BLaER1 treated with 17β-estradiol and CSF1 and Interleukin-3, amounts not matched to agents 10 nM and 100 nM (cell line): ENCODE data around the gene TRIM75.
"Not testable (repeated sequence)": the region's sequence is repeated elsewhere in the genome, so short reads cannot be mapped to it uniquely, and the experiment has no call there.

Experiments used
- H3K27ac ChIP-seq, 11 experiments: shearing (Covaris generic); formaldehyde crosslinking; 2 replicates each; pipeline ENCODE4 v1.8.1; 2022
- H3K27me3 ChIP-seq, 11 experiments: shearing (Covaris generic); formaldehyde crosslinking; 2 replicates each; pipeline ENCODE4 v1.8.1; 2022
- H3K36me3 ChIP-seq, 11 experiments: shearing (Covaris generic); formaldehyde crosslinking; 2 replicates each; pipeline ENCODE4 v1.8.1; 2022
- H3K4me1 ChIP-seq, 10 experiments: shearing (Covaris generic); formaldehyde crosslinking; 2 replicates each; pipeline ENCODE4 v1.8.1; 2022
- H3K4me2 ChIP-seq, 11 experiments: shearing (Covaris generic); formaldehyde crosslinking; 2 replicates each; pipeline ENCODE4 v1.8.1; 2022
- H3K4me3 ChIP-seq, 10 experiments: shearing (Covaris generic); formaldehyde crosslinking; 2 replicates each; pipeline ENCODE4 v1.8.1; 2022
- H3K9ac ChIP-seq, 11 experiments: shearing (Covaris generic); formaldehyde crosslinking; 2 replicates each; pipeline ENCODE4 v1.8.1; 2022
- H3K9me3 ChIP-seq, 11 experiments: shearing (Covaris generic); formaldehyde crosslinking; replicated peaks in 1 of 11; 2 replicates each; pipeline ENCODE4 v1.8.1; 2022
- H4K20me1 ChIP-seq, 11 experiments: shearing (Covaris generic); formaldehyde crosslinking; 2 replicates each; pipeline ENCODE4 v1.8.1; 2022
- Cebpa-rat ChIP-seq, 11 experiments: shearing (Covaris generic); IDR thresholded peaks; 2 replicates each; pipeline ENCODE4 v1.8.1; 2022

The TRIM75 gene

DNA sequence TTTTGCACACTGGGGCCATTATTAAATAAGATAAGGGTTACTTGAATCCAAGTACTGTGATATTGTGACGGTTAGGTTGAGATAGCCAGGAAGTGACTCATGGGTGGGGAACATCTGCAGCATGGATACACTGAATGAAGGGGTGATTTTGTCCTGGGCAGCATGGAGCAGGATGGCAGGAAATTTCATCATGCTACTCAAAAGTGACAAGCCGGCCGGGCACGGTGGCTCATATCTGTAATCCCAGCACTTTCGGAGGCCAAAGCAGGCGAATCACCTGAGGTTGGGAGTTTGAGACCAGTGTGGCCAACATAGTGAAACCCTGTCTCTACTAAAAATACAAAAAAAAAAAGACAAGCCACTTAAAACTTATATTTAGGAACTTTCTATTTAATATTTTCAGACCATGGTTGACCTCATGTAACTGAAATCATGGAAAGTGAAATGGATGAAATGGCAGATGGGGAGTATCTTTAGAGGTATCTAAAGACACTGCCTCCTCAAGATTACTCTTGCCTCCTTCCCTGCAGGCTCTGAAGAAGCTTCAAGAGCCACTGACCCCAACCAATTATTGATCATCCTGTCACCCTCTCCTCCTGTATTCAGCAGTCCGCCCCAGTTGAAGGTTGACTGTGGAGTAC lies 25.8 kb upstream of the TRIM75 start:
- peaks cover 10 to 20% (median 17%) of the 10 kb centered on the region in 11 experiments for H3K9me3 ChIP-seq
- no peak overlapping the region for H3K4me3 ChIP-seq
- no peak overlapping the region for H3K9ac ChIP-seq
- H3K36me3 ChIP-seq, result no peaks in the 10 kb centered on the region
- no peaks in the 10 kb centered on the region for H4K20me1 ChIP-seq
- no peak overlapping the region for H3K4me2 ChIP-seq
- H3K27ac ChIP-seq, result no peak overlapping the region
- H3K4me1 ChIP-seq, result no peaks in the 10 kb centered on the region
- TF ChIP-seq Cebpa-rat (IDR thresholded peaks at IDR 0.05), result no peak
- H3K27me3 ChIP-seq, result no peaks in the 10 kb centered on the region

DNA sequence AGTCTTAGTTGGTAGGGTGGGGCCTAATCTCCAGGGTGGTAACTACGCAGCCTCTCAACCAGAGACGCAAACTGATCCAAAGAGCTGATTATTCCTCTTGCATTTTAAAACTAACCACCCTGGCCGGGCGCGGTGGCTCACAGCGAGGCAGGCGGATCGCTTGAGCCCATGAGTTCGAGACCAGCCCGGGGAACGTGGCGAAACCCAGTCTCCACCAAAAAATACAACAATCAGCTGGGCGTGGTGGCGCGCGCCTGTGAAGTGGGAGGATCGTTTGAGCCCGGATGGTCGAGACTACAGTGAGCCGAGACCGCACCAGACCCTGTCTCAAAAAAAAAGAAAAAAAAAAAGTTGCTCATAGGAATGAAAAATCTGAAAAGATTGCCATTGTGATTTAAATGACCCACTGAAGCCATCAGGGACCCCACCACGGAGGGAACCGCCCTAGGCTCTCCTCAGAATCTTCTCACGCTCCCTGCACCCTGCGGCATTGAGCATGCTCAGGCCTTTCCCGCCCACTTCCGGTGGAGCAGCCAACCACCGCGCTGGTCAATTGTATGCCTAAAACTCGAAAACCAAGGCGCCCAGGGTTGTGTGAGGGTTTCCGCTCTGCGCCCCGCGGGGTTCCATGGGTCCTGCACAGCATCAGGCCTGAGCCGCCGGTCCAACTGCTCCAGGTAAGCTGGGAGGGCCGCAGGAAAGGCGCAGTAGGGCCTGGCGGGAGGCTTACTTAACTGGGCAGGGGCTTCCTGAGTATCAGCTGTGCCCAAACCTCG lies 22.0 kb upstream of the TRIM75 start, which contains the start of gene TRIM60:
Gene TRIM60 (plus strand): TSS at position 564 of the 776 bp plus-strand sequence. CDS start 8,074 bp downstream, outside the sequence.
- TF ChIP-seq Cebpa-rat (IDR thresholded peaks at IDR 0.05), result no peak
- Histone ChIP-seq H3K27me3 (no peaks in the 10 kb centered on the region), H3K9ac (no peak within 1 kb of the TSS), H4K20me1 (no peaks in the 10 kb centered on the region), H3K27ac (no peak within 1 kb of the TSS), H3K4me2 (no peak within 1 kb of the TSS), H3K4me3 (no peak within 1 kb of the TSS), H3K4me1 (no peaks in the 10 kb centered on the region), H3K9me3 (peaks cover 10 to 22% (median 18%) of the 10 kb centered on the region in 11 experiments), H3K36me3 (no peaks in the 10 kb centered on the region)

DNA sequence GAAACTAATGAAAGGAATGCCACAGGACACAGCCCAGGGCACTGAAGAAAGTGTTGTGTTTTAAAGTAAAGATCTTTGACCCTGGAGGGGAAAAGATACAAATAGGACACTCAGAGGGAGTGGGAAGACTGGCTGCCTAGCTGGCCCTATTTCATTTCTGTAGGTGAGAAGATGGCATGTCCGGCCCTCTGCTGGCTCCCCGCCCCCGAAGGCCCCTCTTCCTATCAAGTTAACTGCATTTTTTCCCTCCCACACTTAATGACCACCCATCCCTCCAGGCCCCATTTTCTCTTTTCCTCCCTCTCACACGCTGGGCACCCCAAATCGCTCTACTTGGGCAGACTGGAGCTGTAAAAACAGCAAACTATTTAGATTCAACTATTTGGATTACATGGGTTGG lies 5.5 kb upstream of the TRIM75 start:
- Histone ChIP-seq H3K9ac (no peak overlapping the region), H3K4me3 (no peak overlapping the region), H3K27ac (no peak overlapping the region), H4K20me1 (no peaks in the 10 kb centered on the region), H3K36me3 (no peaks in the 10 kb centered on the region), H3K9me3 (0 out of 22 replicates have a peak, but pooled peaks cover 0 to 5% (median 0%) of the 10 kb centered on the region in 11 experiments), H3K27me3 (no peaks in the 10 kb centered on the region), H3K4me2 (no peak overlapping the region), H3K4me1 (no peaks in the 10 kb centered on the region)
- no peak for TF ChIP-seq Cebpa-rat (IDR thresholded peaks at IDR 0.05)

DNA sequence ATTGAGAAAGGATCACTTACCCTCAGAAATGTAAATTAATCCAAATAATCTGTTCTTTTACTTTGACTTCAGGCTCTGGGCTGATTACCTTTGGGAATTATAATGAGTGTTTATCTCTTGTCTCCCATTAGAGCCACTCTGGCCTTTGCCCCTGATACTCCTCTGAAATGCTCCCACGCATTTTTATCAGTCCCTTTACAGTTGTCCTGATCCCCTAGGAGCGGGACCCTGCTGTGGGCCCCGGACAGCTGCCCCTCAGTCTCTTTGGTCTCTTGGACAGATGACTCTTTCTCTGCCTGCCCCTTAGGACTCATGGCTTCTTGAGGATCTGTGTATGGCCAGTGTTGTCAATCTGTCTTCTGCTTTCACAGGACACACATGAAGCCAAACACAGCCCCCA lies 1.0 kb upstream of the TRIM75 start:
- Histone ChIP-seq H3K9ac (no peak overlapping the region), H3K27ac (no peak overlapping the region), H3K4me1 (no peaks in the 10 kb centered on the region), H3K9me3 (no peaks in the 10 kb centered on the region), H3K36me3 (no peaks in the 10 kb centered on the region), H4K20me1 (no peaks in the 10 kb centered on the region), H3K4me3 (no peak overlapping the region), H3K4me2 (no peak overlapping the region), H3K27me3 (no peaks in the 10 kb centered on the region)
- TF ChIP-seq Cebpa-rat (IDR thresholded peaks at IDR 0.05), result no peak

DNA sequence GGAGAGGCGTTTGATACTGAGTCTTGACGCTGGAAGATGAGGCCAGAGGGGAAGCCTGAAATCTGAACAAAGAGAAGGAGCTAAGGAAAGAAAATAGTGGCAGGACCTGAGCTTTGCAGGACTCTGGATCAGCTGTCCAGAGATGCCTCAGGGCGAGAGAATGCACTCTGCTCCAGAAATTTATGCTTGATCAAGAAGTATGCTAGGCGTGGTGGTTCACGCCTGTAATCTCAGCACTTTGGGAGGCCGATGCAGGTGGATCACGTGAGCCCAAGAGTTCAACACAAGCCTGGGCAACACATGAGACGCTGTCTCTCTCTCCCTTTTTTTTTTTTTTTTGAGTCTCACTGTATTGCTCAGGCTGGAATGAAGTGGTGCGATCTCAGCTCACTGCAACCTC lies 1.9 kb downstream of the TRIM75 start:
- Histone ChIP-seq H3K27ac (no peak overlapping the region), H3K4me1 (no peaks in the 10 kb centered on the region), H4K20me1 (no peaks in the 10 kb centered on the region), H3K9ac (no peak overlapping the region), H3K4me3 (no peak overlapping the region), H3K27me3 (no peaks in the 10 kb centered on the region), H3K4me2 (no peak overlapping the region), H3K36me3 (no peaks in the 10 kb centered on the region), H3K9me3 (no peaks in the 10 kb centered on the region)
- TF ChIP-seq Cebpa-rat (IDR thresholded peaks at IDR 0.05), result no peak

DNA sequence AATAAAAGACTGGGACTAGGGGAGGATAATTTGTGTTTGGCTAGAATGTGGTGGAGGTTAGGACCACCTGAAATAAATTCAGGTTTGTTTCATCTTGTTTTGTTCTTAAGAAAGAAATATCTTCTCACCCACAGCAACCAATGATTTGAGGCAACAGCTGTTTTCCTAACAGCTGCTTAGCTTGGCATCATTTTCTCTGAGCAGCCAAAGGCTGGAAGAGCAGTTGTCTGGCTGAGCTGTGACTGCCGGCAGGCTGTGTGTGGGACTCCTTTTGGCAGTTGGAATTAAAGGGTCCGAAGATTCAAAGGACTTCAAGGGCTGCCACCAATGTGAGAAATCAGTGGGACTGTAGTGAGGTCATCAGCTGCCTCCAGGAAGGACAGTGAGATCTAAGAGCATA lies 5.0 kb downstream of the TRIM75 start:
- Histone ChIP-seq H3K27ac (no peak overlapping the region), H3K4me3 (no peak overlapping the region), H3K4me1 (no peaks in the 10 kb centered on the region), H4K20me1 (no peaks in the 10 kb centered on the region), H3K36me3 (no peaks in the 10 kb centered on the region), H3K4me2 (no peak overlapping the region), H3K9ac (no peak overlapping the region), H3K27me3 (no peaks in the 10 kb centered on the region), H3K9me3 (no peaks in the 10 kb centered on the region)
- no peak for TF ChIP-seq Cebpa-rat (IDR thresholded peaks at IDR 0.05)

DNA sequence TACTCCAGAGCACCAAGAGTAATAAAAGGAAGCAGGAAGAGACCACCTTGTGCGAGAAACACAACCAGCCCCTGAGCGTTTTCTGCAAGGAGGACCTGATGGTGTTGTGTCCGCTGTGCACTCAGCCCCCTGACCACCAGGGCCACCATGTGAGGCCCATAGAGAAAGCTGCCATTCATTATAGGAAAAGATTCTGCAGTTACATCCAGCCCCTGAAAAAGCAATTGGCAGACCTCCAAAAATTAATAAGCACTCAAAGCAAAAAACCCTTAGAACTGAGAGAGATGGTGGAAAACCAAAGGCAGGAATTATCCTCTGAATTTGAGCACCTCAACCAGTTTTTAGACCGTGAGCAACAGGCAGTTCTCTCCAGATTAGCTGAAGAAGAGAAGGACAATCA lies 5.7 kb downstream of the TRIM75 start:
- no peak overlapping the region for H3K4me2 ChIP-seq

DNA sequence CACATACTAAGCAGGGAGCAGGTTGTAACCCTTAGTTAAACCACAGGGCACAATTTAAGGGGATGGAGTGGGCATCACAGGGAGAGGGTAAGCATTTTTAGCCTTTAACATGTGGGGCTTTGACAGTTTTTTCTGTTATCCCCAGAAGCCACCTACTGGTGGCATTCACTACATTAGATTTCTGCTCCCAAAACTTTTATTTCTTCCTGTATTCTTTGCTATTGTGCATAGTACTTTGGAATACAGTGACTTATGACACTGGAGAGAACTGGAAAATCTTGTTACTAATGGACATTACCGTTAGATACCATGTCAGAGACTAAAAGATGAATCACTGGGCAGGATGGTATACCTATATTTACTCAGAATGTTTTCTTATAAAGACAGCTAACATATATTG lies 7.3 kb downstream of the TRIM75 start:
- no peak overlapping the region for H3K4me2 ChIP-seq
- no peak for TF ChIP-seq Cebpa-rat (IDR thresholded peaks at IDR 0.05)
- no peak overlapping the region for H3K27ac ChIP-seq
- no peaks in the 10 kb centered on the region for H4K20me1 ChIP-seq
- H3K9ac ChIP-seq, result no peak overlapping the region
- no peaks in the 10 kb centered on the region for H3K4me1 ChIP-seq
- H3K36me3 ChIP-seq, result 0 out of 22 replicates have a peak, but pooled peaks cover 0 to 4% (median 0%) of the 10 kb centered on the region in 11 experiments
- H3K27me3 ChIP-seq, result no peaks in the 10 kb centered on the region
- H3K9me3 ChIP-seq, result no peaks in the 10 kb centered on the region
- H3K4me3 ChIP-seq, result no peak overlapping the region

More for the DNA sequence above, 5.7 kb downstream of the TRIM75 start:
- no peak for TF ChIP-seq Cebpa-rat (IDR thresholded peaks at IDR 0.05)
- no peak overlapping the region for H3K27ac ChIP-seq
- H4K20me1 ChIP-seq, result no peaks in the 10 kb centered on the region
- no peaks in the 10 kb centered on the region for H3K9me3 ChIP-seq
- H3K27me3 ChIP-seq, result no peaks in the 10 kb centered on the region
- H3K4me3 ChIP-seq, result no peak overlapping the region
- H3K9ac ChIP-seq, result no peak overlapping the region
- H3K4me1 ChIP-seq, result no peaks in the 10 kb centered on the region
- no peaks in the 10 kb centered on the region for H3K36me3 ChIP-seq

DNA sequence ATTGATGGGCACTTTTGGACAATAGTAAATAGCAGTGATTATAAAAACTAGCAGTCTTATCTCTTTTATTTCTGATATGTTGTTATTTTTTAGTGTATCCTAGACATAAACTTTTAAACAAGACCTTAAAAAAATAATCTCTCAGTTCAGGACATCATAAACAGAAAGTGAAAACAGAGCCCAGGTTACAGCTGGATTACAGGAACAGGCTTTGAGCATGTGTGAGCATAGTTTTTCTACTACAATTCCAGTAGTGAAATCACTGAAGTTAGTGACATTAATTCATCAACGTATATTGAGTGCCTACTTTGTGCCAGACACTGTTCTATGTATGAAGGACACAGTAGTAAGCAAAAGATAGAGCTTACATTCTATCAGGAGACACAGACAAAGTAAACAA lies 16.9 kb downstream of the TRIM75 start:
- Histone ChIP-seq H3K4me3 (no peak overlapping the region), H3K9ac (no peak overlapping the region), H3K4me2 (no peak overlapping the region), H3K9me3 (no peaks in the 10 kb centered on the region), H3K27ac (no peak overlapping the region), H3K4me1 (no peaks in the 10 kb centered on the region), H3K27me3 (no peaks in the 10 kb centered on the region), H4K20me1 (no peaks in the 10 kb centered on the region), H3K36me3 (peaks cover 3 to 12% (median 8%) of the 10 kb centered on the region in 11 experiments; a peak in 19 of 22 replicates)
- TF ChIP-seq Cebpa-rat (IDR thresholded peaks at IDR 0.05), result no peak

DNA sequence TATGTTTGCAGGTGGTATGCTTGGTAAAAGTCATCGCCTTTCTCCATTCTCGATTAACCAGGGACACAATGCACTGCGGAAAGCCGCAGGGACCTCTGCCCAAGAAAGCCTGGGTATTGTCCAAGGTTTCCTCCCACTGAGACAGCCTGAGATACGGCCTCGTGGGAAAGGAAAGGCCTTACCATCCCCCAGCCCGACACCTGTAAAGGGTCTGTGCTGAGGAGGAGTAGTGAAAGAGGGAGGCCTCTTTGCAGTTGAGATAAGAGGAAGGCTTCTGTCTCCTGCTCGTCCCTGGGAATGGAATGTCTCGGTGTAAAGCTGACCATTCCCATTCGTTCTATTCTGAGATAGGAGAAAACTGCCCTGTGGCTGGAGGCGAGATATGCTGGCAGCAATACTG lies 19.7 kb downstream of the TRIM75 start:
- not testable (repeated sequence) for H3K27ac ChIP-seq, H3K9me3 ChIP-seq, H3K4me3 ChIP-seq, H4K20me1 ChIP-seq, H3K9ac ChIP-seq, H3K4me1 ChIP-seq, H3K4me2 ChIP-seq, H3K27me3 ChIP-seq
- peaks cover 27 to 40% (median 34%) of the 10 kb centered on the region in 11 experiments for H3K36me3 ChIP-seq
